ENCODE results near the gene GPR155.

The GPR155 gene

DNA sequence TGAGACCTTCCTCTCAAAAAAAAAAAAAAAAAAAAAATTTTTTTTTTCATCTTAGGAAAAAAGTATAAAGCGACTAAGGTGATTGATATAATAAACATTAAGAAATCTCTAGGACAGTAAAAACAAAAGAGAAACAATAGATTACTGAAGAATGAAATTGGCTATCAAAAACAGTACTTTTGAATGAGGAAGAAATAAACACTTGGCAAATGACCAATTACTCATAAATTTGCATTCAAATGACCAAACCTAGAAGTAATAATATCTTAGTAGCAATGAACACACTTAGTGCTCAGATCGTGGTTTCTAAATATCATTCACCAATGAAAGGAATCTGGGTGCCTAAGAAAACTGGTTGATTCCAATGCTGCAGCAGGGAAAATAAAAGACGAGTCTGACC lies 101.6 kb downstream of the GPR155 start:
- TF ChIP-seq ZNF274 (IDR thresholded peaks at IDR 0.05; ENCODE audit: low read depth, low read length), result no peak
- H3K4me3 ChIP-seq (ENCODE audit: low read length), result no peak overlapping the region

DNA sequence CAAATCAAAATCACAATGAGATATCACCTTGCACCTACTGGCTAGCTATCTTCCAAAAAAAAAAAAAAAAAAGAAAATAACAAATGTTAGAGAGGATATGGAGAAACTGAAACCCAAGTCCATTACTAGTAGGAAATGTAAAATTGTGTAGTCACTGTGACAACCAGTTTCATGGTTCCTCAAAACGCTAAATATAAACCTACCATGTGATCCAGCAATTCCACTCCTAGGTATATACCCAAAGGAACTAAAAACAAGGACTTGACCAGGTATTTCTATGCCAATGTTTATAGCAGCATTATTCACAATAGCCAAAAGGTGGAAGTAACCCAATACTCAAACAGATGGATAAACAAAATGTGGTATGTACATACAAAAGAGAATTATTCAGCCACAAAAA lies 103.0 kb downstream of the GPR155 start:
- H3K4me3 ChIP-seq (ENCODE audit: low read length), result no peak overlapping the region
- no peak for TF ChIP-seq ZNF274 (IDR thresholded peaks at IDR 0.05; ENCODE audit: low read depth, low read length)
